Measurements from ENCODE around the gene BBX. TPM values are rescaled to one million over a fixed set of nuclear protein-coding genes. Genes with fewer than 3 reads are reported as not detected.
"Not testable (repeated sequence)": the region's sequence is repeated elsewhere in the genome, so short reads cannot be mapped to it uniquely, and the experiment has no call there.

BBX gene
- total and polyA plus RNA-seq, 12 donors: 4.6 to 49.8 (median 38.0) TPM

- TF ChIP-seq, protein P1, sequence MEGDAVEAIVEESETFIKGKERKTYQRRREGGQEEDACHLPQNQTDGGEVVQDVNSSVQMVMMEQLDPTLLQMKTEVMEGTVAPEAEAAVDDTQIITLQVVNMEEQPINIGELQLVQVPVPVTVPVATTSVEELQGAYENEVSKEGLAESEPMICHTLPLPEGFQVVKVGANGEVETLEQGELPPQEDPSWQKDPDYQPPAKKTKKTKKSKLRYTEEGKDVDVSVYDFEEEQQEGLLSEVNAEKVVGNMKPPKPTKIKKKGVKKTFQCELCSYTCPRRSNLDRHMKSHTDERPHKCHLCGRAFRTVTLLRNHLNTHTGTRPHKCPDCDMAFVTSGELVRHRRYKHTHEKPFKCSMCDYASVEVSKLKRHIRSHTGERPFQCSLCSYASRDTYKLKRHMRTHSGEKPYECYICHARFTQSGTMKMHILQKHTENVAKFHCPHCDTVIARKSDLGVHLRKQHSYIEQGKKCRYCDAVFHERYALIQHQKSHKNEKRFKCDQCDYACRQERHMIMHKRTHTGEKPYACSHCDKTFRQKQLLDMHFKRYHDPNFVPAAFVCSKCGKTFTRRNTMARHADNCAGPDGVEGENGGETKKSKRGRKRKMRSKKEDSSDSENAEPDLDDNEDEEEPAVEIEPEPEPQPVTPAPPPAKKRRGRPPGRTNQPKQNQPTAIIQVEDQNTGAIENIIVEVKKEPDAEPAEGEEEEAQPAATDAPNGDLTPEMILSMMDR (IDR thresholded peaks at IDR 0.05): no peak
- DNase-seq (no peak), ATAC-seq (no peak)
- intact Hi-C loops (cut with DNase I): loop anchor here in 1 of 10 donors (10.0 kb wide), 1 partner anchor 45 kb away; no protein-coding TSS in a partner anchor
- peaks cover 0 to 21% (median 9%) of the 10 kb centered on the region in 9 donors for H3K4me1 ChIP-seq
- H3K27me3 ChIP-seq: no peaks in the 10 kb centered on the region
- H3K4me3 ChIP-seq: no peak overlapping the region
- H3K36me3 ChIP-seq: no peaks in the 10 kb centered on the region
- no peak overlapping the region for H3K27ac ChIP-seq
- 88 to 90% methylated on average over 6 of the region's 6 CpGs for WGBS, 2 donors
- H3K9me3 ChIP-seq: no peaks in the 10 kb centered on the region
Measured at GRCh38 chr3:107689355-107689754, 166.6 kb downstream of the BBX start.

DNA sequence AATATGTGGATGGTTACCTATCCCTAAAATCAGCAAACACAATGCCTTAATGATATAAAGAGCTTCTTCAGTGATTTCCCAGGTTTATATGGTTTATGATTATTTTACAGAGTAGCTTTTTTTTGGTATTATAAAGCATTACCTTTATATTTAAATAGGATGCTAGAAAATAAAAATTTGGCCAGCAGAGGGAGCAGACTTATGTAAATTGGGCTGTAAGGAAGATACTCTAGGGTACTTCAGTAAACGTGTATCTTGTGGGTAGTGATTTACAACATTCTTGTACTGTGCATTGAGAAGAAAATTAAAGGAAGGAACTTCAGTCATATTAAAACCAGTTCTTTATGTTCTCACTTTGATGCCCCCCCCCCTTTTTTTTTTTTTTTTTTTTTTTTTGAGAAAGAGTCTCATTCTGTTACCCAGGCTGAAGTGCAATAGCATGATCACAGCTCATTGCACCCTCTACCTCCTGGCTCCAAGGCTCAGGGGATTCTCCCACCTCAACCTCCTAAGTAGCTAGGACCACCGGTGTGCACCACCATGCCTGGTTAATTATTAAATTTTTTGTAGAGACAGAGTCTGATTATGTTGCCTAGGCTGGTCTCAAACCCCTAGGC is 167.9 kb downstream of the BBX start:
- 46 to 48% methylated on average over 2 of the region's 2 CpGs for WGBS, 2 donors
- H3K27ac ChIP-seq: no peak overlapping the region
- peaks cover 0 to under 1% (median 0%) of the 10 kb centered on the region in 11 donors for H3K9me3 ChIP-seq
- H3K36me3 ChIP-seq: no peaks in the 10 kb centered on the region
- intact Hi-C loops (cut with DNase I): loop anchor here in 1 of 10 donors (5.0 kb wide), 1 partner anchor 52 kb away; no protein-coding TSS in a partner anchor
- TF ChIP-seq, protein P1 (IDR thresholded peaks at IDR 0.05): peak; percentile 19 to 67 (median 53)
- DNase-seq: no peak
- H3K4me1 ChIP-seq: peaks cover 0 to 8% (median 0%) of the 10 kb centered on the region in 9 donors
- no peaks in the 10 kb centered on the region for H3K27me3 ChIP-seq
- no peak overlapping the region for H3K4me3 ChIP-seq
- peak in 2 of 8 donors; percentile 55 to 65 for ATAC-seq

GRCh38 chr3:107691984-107692383 is 169.2 kb downstream of the BBX start:
- intact Hi-C loops (cut with DNase I): loop anchor here in 1 of 10 donors (5.0 kb wide), 1 partner anchor 50 kb away; no protein-coding TSS in a partner anchor

GRCh38 chr3:107697348-107697747 is 174.6 kb downstream of the BBX start:
- Histone ChIP-seq H3K4me1 (peaks cover 0 to 11% (median 0%) of the 10 kb centered on the region in 9 donors), H3K4me3 (peak overlapping the region in 9 of 10 donors; percentile 23 to 54 (median 45))
- ATAC-seq; DNase-seq; H3K9me3 ChIP-seq; intact Hi-C loops (cut with DNase I); H3K27me3 ChIP-seq; H3K36me3 ChIP-seq; H3K27ac ChIP-seq: not testable (repeated sequence)
- 48 to 63% methylated on average over 4 to 5 of the region's 6 CpGs for WGBS, 2 donors

More at GRCh38 chr3:107691984-107692383, 169.2 kb downstream of the BBX start:
- not testable (repeated sequence) for ATAC-seq, H3K36me3 ChIP-seq, DNase-seq, H3K27ac ChIP-seq, H3K27me3 ChIP-seq, H3K4me3 ChIP-seq, H3K4me1 ChIP-seq, H3K9me3 ChIP-seq
- 95 to 97% methylated on average over 5 of the region's 5 CpGs for WGBS, 2 donors

DNA sequence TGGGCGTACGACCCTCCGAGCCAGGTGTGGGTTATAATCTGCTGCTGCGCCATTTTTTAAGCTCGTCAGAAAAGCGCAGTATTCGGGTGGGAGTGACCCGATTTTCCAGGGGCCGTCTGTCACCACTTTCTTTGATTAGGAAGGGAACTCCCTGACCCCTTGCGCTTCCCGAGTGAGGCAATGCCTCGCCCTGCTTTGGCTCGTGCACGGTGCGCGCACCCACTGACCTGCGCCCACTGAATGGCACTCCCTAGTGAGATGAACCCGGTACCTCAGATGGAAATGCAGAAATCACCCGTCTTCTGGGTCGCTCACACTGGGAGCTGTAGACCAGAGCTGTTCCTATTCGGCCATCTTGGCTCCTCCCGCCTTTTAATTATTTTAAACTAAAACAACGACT is 175.1 kb downstream of the BBX start:
- H3K9me3 ChIP-seq; H3K36me3 ChIP-seq; H3K27me3 ChIP-seq; DNase-seq; ATAC-seq; intact Hi-C loops (cut with DNase I): not testable (repeated sequence)
- 61 to 62% methylated on average over 23 of the region's 23 CpGs for WGBS, 2 donors
- peaks cover 0 to 11% (median 0%) of the 10 kb centered on the region in 9 donors for H3K4me1 ChIP-seq
- peak overlapping the region in 1 of 10 donors; percentile 2 for H3K27ac ChIP-seq
- peak overlapping the region in 9 of 10 donors; percentile 23 to 54 (median 45) for H3K4me3 ChIP-seq

DNA sequence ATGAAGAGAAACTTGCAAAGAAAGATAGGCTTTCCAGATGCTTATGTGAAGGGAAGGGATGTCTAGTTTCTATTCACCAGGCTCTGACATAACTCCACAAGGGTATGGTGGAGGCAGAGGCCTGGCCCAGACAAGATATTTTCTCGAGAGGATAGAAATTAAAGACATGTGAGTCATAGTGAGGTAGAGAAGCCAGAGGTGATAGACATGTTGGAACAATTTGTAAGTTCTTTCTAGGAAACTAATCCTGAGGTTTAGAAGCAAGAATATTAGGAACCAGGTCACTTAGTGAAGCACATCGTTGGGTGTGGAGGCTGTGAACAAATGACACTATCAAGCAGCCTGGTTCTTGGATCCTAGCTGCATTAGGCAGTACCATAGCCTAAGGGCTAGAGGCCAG is 176.9 kb downstream of the BBX start:
- Histone ChIP-seq H3K4me3 (no peak overlapping the region), H3K36me3 (no peaks in the 10 kb centered on the region), H3K27me3 (no peaks in the 10 kb centered on the region), H3K27ac (no peak overlapping the region), H3K9me3 (peaks cover 0 to 4% (median 0%) of the 10 kb centered on the region in 11 donors), H3K4me1 (peaks cover 0 to 11% (median 0%) of the 10 kb centered on the region in 9 donors)
- no peak for ATAC-seq
- DNase-seq: no peak
- WGBS, 2 donors: 73 to 86% methylated on average over 2 of the region's 2 CpGs
- TF ChIP-seq, protein P1 (IDR thresholded peaks at IDR 0.05): no peak
- intact Hi-C loops (cut with DNase I): no loop called here
